Measurements from ENCODE around the gene ISCA1. TPM values are rescaled to one million over a fixed set of nuclear protein-coding genes. Genes with fewer than 3 reads are reported as not detected.

ISCA1 gene
- total RNA-seq, 1 donor from 2014 or later: 21.3 TPM

DNA sequence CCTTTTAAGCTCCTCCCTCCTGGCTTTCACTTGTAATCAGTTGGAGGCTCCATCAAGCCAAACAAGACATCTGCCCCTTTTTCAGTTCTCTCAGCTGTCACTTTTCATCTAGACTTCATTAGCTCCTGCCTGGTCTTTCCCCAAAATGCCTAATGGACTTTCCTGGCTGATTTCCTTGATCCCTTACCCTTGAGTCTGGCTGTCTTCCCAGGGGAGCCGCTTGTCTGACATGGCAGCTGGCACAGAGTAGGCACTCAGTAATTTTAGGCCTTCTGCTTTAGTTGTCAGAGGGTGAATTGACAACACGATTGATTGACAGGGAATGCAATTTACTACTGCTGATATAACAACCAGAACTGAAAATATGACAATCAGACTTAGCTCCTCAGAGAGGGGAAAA lies 24.9 kb downstream of the ISCA1 start:
- FAIRE-seq (no peak), DNase-seq (ENCODE audit: low read depth) (no peak)
- Histone ChIP-seq H3K4me3 (ENCODE audit: low read depth, low read length) (no peak overlapping the region), H3K27me3 (ENCODE audit: control insufficient read depth, insufficient read depth, low read length) (no peaks in the 10 kb centered on the region), H3K36me3 (ENCODE audit: control insufficient read depth, insufficient read depth, low read length) (no peaks in the 10 kb centered on the region)
- TF ChIP-seq, protein P1, sequence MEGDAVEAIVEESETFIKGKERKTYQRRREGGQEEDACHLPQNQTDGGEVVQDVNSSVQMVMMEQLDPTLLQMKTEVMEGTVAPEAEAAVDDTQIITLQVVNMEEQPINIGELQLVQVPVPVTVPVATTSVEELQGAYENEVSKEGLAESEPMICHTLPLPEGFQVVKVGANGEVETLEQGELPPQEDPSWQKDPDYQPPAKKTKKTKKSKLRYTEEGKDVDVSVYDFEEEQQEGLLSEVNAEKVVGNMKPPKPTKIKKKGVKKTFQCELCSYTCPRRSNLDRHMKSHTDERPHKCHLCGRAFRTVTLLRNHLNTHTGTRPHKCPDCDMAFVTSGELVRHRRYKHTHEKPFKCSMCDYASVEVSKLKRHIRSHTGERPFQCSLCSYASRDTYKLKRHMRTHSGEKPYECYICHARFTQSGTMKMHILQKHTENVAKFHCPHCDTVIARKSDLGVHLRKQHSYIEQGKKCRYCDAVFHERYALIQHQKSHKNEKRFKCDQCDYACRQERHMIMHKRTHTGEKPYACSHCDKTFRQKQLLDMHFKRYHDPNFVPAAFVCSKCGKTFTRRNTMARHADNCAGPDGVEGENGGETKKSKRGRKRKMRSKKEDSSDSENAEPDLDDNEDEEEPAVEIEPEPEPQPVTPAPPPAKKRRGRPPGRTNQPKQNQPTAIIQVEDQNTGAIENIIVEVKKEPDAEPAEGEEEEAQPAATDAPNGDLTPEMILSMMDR (IDR thresholded peaks at IDR 0.05; ENCODE audit: insufficient read depth, low read length, severe bottlenecking): no peak

DNA sequence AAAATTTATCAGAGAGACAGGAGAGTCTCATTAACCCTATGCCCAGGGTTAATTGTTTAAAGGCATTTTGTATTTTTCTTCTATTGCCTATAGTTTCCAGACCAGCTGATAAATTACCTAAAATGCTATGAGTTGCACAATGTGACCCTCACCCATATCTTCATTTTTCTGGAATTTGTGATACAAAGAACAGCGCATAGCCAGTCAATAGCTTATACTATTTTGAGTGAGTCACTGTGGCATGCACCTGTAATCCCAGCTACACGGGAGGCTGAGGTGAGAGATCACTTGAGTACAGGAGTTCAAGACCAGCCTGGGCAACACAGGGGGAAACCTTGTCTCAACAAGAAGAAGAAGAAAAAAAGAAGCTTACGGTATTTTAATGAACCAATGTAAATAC lies 25.7 kb downstream of the ISCA1 start:
- no peak for DNase-seq (ENCODE audit: low read depth)
- FAIRE-seq: no peak
- Histone ChIP-seq H3K4me3 (ENCODE audit: low read depth, low read length) (no peak overlapping the region), H3K27me3 (ENCODE audit: control insufficient read depth, insufficient read depth, low read length) (no peaks in the 10 kb centered on the region), H3K36me3 (ENCODE audit: control insufficient read depth, insufficient read depth, low read length) (no peaks in the 10 kb centered on the region)
- TF ChIP-seq, protein P1 (IDR thresholded peaks at IDR 0.05; ENCODE audit: insufficient read depth, low read length, severe bottlenecking): no peak

DNA sequence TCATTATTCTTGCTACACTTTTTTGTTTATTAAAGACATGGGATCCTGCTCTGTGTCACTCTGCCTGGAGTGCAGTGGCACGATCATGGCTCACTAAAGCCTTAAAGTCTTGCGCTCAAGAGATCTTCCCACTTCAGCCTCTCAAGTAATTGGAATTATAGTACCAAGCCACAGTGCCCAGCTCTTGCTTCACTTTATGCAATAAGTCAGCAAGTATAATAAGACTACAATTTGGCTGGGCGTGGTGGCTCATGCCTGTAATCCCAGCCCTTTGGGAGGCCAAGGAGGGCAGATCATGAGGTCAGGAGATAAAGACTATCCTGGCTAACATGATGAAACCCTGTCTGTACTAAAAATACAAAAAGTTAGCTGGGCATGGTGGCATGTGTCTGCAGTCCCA lies 28.8 kb downstream of the ISCA1 start:
- H3K27me3 ChIP-seq (ENCODE audit: control insufficient read depth, insufficient read depth, low read length): no peaks in the 10 kb centered on the region
- TF ChIP-seq, protein P1 (IDR thresholded peaks at IDR 0.05; ENCODE audit: insufficient read depth, low read length, severe bottlenecking): no peak
- no peak overlapping the region for H3K4me3 ChIP-seq (ENCODE audit: low read depth, low read length)
- FAIRE-seq (no peak), DNase-seq (ENCODE audit: low read depth) (no peak)
- H3K36me3 ChIP-seq (ENCODE audit: control insufficient read depth, insufficient read depth, low read length): no peaks in the 10 kb centered on the region

DNA sequence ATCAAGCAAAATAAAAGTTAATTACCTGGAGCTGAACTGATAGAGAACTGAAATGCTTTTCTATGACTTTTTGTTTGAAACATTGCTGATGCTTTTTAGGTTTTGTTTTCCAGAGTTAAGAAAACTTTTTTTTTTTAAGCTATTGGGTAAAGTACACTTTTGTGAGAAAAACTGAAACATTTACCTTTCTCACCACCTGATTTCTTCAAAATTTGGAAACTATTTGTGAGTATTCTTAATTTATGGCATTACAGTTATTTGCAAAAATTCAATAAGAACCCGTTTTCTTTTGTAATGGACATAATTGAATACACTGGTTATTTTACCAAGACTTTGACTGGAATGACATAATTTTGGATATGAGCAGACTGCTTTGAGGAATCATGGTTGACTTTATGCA lies 29.5 kb downstream of the ISCA1 start:
- H3K27me3 ChIP-seq (ENCODE audit: control insufficient read depth, insufficient read depth, low read length): no peaks in the 10 kb centered on the region
- TF ChIP-seq, protein P1 (IDR thresholded peaks at IDR 0.05; ENCODE audit: insufficient read depth, low read length, severe bottlenecking): no peak
- H3K36me3 ChIP-seq (ENCODE audit: control insufficient read depth, insufficient read depth, low read length): no peaks in the 10 kb centered on the region
- FAIRE-seq (no peak), DNase-seq (ENCODE audit: low read depth) (no peak)
- H3K4me3 ChIP-seq (ENCODE audit: low read depth, low read length): no peak overlapping the region

DNA sequence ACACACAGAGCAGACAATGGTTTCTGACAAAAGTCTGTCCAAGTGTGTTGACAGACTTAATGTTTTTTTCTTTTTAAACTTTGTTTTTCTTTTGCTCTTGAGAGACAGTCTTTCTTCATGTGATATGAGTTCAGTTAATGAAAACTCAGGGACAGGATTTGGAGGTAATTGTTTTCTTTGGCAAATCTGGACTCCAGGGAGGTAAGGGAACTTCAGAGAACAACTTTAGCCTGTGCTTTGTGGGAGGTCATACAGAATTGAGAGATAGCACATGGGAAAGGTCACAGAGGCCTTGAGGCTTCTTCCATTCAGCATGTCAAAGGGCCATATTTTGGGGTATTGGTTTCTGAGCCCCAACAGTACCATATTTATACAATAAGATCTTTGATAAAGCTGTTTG lies 32.2 kb downstream of the ISCA1 start:
- H3K27me3 ChIP-seq (ENCODE audit: control insufficient read depth, insufficient read depth, low read length): no peaks in the 10 kb centered on the region
- FAIRE-seq (no peak), DNase-seq (ENCODE audit: low read depth) (no peak)
- H3K36me3 ChIP-seq (ENCODE audit: control insufficient read depth, insufficient read depth, low read length): no peaks in the 10 kb centered on the region
- H3K4me3 ChIP-seq (ENCODE audit: low read depth, low read length): no peak overlapping the region
- TF ChIP-seq, protein P1 (IDR thresholded peaks at IDR 0.05; ENCODE audit: insufficient read depth, low read length, severe bottlenecking): no peak

DNA sequence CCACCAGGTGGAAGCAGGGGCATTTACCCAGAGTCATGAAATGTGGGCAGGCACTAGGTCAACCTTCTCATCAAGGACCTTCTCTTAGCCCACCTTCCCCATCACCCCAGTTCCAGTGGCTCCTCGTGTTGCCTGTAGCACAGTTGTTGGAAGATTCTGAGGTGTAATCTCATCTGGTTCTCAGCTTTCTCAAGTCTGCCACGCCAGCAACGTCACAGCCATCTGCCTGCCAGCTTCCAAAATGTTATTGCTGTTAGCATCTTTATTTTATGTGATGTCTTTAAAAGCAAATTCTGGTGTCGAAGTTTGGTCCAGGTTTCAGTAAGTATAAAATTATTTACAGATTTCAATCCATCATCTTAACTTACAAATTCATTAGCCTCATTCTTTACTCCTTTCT lies 33.6 kb downstream of the ISCA1 start:
- Histone ChIP-seq H3K36me3 (ENCODE audit: control insufficient read depth, insufficient read depth, low read length) (no peaks in the 10 kb centered on the region), H3K27me3 (ENCODE audit: control insufficient read depth, insufficient read depth, low read length) (no peaks in the 10 kb centered on the region), H3K4me3 (ENCODE audit: low read depth, low read length) (no peak overlapping the region)
- FAIRE-seq (no peak), DNase-seq (ENCODE audit: low read depth) (no peak)
- TF ChIP-seq, protein P1 (IDR thresholded peaks at IDR 0.05; ENCODE audit: insufficient read depth, low read length, severe bottlenecking): no peak
